ENCODE results near the gene NUDT1. TPM values are rescaled to one million over a fixed set of nuclear protein-coding genes. Genes with fewer than 3 reads are reported as not detected.
"Not testable (repeated sequence)": the region's sequence is repeated elsewhere in the genome, so short reads cannot be mapped to it uniquely, and the experiment has no call there.

The NUDT1 gene
- total and polyA plus RNA-seq, 2 experiments from 2014 or later: 9.6 to 16.3 TPM

GRCh38 chr7:2264158-2264557 is 22.1 kb downstream of the NUDT1 start:
- Histone ChIP-seq H3K27me3 (no peaks in the 10 kb centered on the region), H3K79me2 (no peaks in the 10 kb centered on the region), H3K27ac (no peak overlapping the region), H3K4me1 (ENCODE audit: insufficient read depth) (no peaks in the 10 kb centered on the region), H3K36me3 (replicated peaks; ENCODE audit: insufficient read depth, low read depth) (no peaks in the 10 kb centered on the region), H3K9me2 (replicated peaks; ENCODE audit: insufficient read depth) (no peaks in the 10 kb centered on the region), H3K9me3 (ENCODE audit: low read depth) (no peaks in the 10 kb centered on the region), H4K20me1 (ENCODE audit: insufficient read depth, poor library complexity, severe bottlenecking) (no peaks in the 10 kb centered on the region), H2AFZ (no peak overlapping the region), H3K4me2 (no peak overlapping the region), H3K4me3 (no peak overlapping the region)
- DNase-seq (ENCODE audit: low spot score): no peak
- WGBS (ENCODE audit: low lambda C conversion rate, missing lambda C conversion rate): 98% methylated on average over 22 of the region's 23 CpGs
- TF ChIP-seq CTCF (IDR thresholded peaks at IDR 0.05; ENCODE audit: poor library complexity): no peak
- no peak for TF ChIP-seq EZH2 (IDR thresholded peaks at IDR 0.05; ENCODE audit: borderline replicate concordance)
- TF ChIP-seq EZH2phosphoT487 (IDR thresholded peaks at IDR 0.05; ENCODE audit: low read depth, severe bottlenecking, unreplicated experiment): no peak

- no peak for DNase-seq (ENCODE audit: low spot score)
- H3K4me3 ChIP-seq: no peak overlapping the region
- H4K20me1 ChIP-seq (ENCODE audit: insufficient read depth, poor library complexity, severe bottlenecking): no peaks in the 10 kb centered on the region
- H3K4me2 ChIP-seq: no peak overlapping the region
- no peak overlapping the region for H2AFZ ChIP-seq
- no peak overlapping the region for H3K27ac ChIP-seq
- no peaks in the 10 kb centered on the region for H3K9me2 ChIP-seq (replicated peaks; ENCODE audit: insufficient read depth)
- no peaks in the 10 kb centered on the region for H3K27me3 ChIP-seq
- WGBS (ENCODE audit: low lambda C conversion rate, missing lambda C conversion rate): 60% methylated on average over 10 of the region's 10 CpGs
- peaks cover 14% of the 10 kb centered on the region for H3K4me1 ChIP-seq (ENCODE audit: insufficient read depth)
- TF ChIP-seq EZH2phosphoT487 (IDR thresholded peaks at IDR 0.05; ENCODE audit: low read depth, severe bottlenecking, unreplicated experiment) (no peak), EZH2 (IDR thresholded peaks at IDR 0.05; ENCODE audit: borderline replicate concordance) (no peak), CTCF (IDR thresholded peaks at IDR 0.05; ENCODE audit: poor library complexity) (no peak)
- H3K9me3 ChIP-seq (ENCODE audit: low read depth): no peaks in the 10 kb centered on the region
- no peaks in the 10 kb centered on the region for H3K36me3 ChIP-seq (replicated peaks; ENCODE audit: insufficient read depth, low read depth)
- no peaks in the 10 kb centered on the region for H3K79me2 ChIP-seq
Observed at GRCh38 chr7:2266911-2267310, 24.9 kb downstream of the NUDT1 start.

- peaks cover 14% of the 10 kb centered on the region for H3K4me1 ChIP-seq (ENCODE audit: insufficient read depth)
Observed at GRCh38 chr7:2269089-2269990, 27.3 kb downstream of the NUDT1 start.

GRCh38 chr7:2269991-2270460 is 28.0 kb downstream of the NUDT1 start:
- Histone ChIP-seq H3K27me3 (no peaks in the 10 kb centered on the region), H3K27ac (peak overlapping the region; percentile 82), H3K9me2 (replicated peaks; ENCODE audit: insufficient read depth) (no peaks in the 10 kb centered on the region), H3K79me2 (no peaks in the 10 kb centered on the region), H4K20me1 (ENCODE audit: insufficient read depth, poor library complexity, severe bottlenecking) (no peaks in the 10 kb centered on the region), H3K4me2 (peak overlapping the region; percentile 56), H3K4me1 (ENCODE audit: insufficient read depth) (peaks cover 14% of the 10 kb centered on the region), H3K9me3 (ENCODE audit: low read depth) (no peaks in the 10 kb centered on the region), H3K36me3 (replicated peaks; ENCODE audit: insufficient read depth, low read depth) (no peaks in the 10 kb centered on the region), H3K4me3 (no peak overlapping the region), H2AFZ (no peak overlapping the region)
- TF ChIP-seq EZH2phosphoT487 (IDR thresholded peaks at IDR 0.05; ENCODE audit: low read depth, severe bottlenecking, unreplicated experiment) (no peak), CTCF (IDR thresholded peaks at IDR 0.05; ENCODE audit: poor library complexity) (no peak), EZH2 (IDR thresholded peaks at IDR 0.05; ENCODE audit: borderline replicate concordance) (no peak)
- no peak for DNase-seq (ENCODE audit: low spot score)
- 76% methylated on average over 10 of the region's 10 CpGs for WGBS (ENCODE audit: low lambda C conversion rate, missing lambda C conversion rate)

More at GRCh38 chr7:2269089-2269990, 27.3 kb downstream of the NUDT1 start:
- H2AFZ ChIP-seq; H3K4me3 ChIP-seq; H3K79me2 ChIP-seq; H3K9me3 ChIP-seq (ENCODE audit: low read depth); DNase-seq (ENCODE audit: low spot score); H3K27me3 ChIP-seq; H3K9me2 ChIP-seq (replicated peaks; ENCODE audit: insufficient read depth); H4K20me1 ChIP-seq (ENCODE audit: insufficient read depth, poor library complexity, severe bottlenecking); H3K36me3 ChIP-seq (replicated peaks; ENCODE audit: insufficient read depth, low read depth): not testable (repeated sequence)
- Histone ChIP-seq H3K27ac (peak overlapping the region; percentile 82), H3K4me2 (peak overlapping the region; percentile 56)
- WGBS (ENCODE audit: low lambda C conversion rate, missing lambda C conversion rate): 39% methylated on average over 14 of the region's 18 CpGs

Measured in hepatocyte (in vitro differentiated cells).